ENCODE measurements around the gene AVL9.
A peak's percentile ranks its signal among the peaks of the same experiment; 100 is the strongest.

AVL9 gene

GRCh38 chr7:32502728-32503127, 7.4 kb downstream of the AVL9 start:
- in situ Hi-C loops (cut with HindIII; ENCODE audit: low sequenced_read_pairs), result no loop called here
- DNase-seq (ENCODE audit: low read depth), result no peak
- H3K4me3 ChIP-seq (ENCODE audit: low read depth, low read length), result no peak overlapping the region
- no peak for TF ChIP-seq CTCF (IDR thresholded peaks at IDR 0.05; ENCODE audit: low read depth, low read length, missing control alignments)

- peak; percentile 47 for DNase-seq (ENCODE audit: low read depth)
- no peak overlapping the region for H3K4me3 ChIP-seq (ENCODE audit: low read depth, low read length)
- TF ChIP-seq CTCF (IDR thresholded peaks at IDR 0.05; ENCODE audit: low read depth, low read length, missing control alignments), result no peak
- in situ Hi-C loops (cut with HindIII; ENCODE audit: low sequenced_read_pairs), result no loop called here
Measured at GRCh38 chr7:32506266-32507054, 11.2 kb downstream of the AVL9 start.

DNA sequence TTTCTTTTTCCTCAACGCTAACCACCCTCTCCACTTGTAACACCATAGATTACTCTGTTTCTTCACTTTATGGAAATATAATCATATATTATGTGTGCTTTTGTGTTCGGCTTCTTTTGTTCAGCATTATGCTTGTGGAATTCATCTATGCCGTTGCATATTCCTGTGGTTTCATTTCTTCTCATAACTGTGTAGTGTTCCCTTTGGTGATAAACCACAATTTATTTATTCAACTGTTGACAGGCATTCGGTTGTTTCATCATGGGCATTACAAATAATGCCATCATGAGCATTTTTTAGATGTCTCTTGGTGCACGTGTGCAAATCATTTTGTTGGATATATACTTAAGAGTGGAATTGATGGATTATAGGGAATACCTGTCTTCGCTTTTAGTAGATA, 12.1 kb downstream of the AVL9 start:
- no peak for TF ChIP-seq CTCF (IDR thresholded peaks at IDR 0.05; ENCODE audit: low read depth, low read length, missing control alignments)
- in situ Hi-C loops (cut with HindIII; ENCODE audit: low sequenced_read_pairs), result no loop called here
- no peak overlapping the region for H3K4me3 ChIP-seq (ENCODE audit: low read depth, low read length)
- DNase-seq (ENCODE audit: low read depth), result peak; percentile 41

- DNase-seq (ENCODE audit: low read depth), result no peak
- TF ChIP-seq CTCF (IDR thresholded peaks at IDR 0.05; ENCODE audit: low read depth, low read length, missing control alignments), result no peak
- no peak overlapping the region for H3K4me3 ChIP-seq (ENCODE audit: low read depth, low read length)
- in situ Hi-C loops (cut with HindIII; ENCODE audit: low sequenced_read_pairs), result no loop called here
Measured at GRCh38 chr7:32511791-32512190, 16.5 kb downstream of the AVL9 start.

GRCh38 chr7:32513210-32513609, 17.9 kb downstream of the AVL9 start:
- TF ChIP-seq CTCF (IDR thresholded peaks at IDR 0.05; ENCODE audit: low read depth, low read length, missing control alignments), result no peak
- in situ Hi-C loops (cut with HindIII; ENCODE audit: low sequenced_read_pairs), result no loop called here
- H3K4me3 ChIP-seq (ENCODE audit: low read depth, low read length), result no peak overlapping the region
- no peak for DNase-seq (ENCODE audit: low read depth)

DNA sequence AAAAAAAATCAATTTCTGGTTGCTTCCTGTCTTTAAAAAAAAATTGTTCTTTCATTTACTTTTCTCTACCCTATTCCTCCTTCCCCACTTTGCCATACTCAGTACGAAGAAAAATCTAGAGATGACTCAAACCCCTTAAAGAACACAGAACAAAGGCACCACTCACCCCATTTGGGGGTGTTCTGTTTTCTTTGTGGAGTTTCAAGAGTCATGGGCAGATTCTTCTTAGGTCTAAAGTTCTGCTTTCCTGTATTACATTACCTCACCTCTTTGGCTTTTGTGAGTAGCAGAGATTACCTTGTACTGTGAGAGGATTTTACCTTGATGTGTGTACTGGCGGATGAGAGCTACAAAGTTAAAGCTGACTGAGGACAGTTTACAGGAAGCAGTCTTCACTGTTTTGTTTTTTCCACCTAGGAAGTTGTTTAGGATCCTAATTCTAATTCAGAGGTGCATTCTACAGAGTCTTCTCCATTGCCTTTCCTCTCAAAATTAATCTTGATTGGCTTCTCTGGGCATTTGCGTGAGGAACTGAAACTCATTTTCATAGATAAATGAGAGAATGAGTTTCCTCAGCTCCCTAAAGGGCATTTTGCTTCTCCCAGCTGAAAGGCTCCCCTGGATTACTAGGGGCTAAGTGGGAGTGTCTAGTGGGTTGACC, 20.7 kb downstream of the AVL9 start:
- in situ Hi-C loops (cut with HindIII; ENCODE audit: low sequenced_read_pairs), result no loop called here
- no peak for DNase-seq (ENCODE audit: low read depth)
- TF ChIP-seq CTCF (IDR thresholded peaks at IDR 0.05; ENCODE audit: low read depth, low read length, missing control alignments), result no peak
- H3K4me3 ChIP-seq (ENCODE audit: low read depth, low read length), result no peak overlapping the region
